ENCODE measurements around the gene ARHGEF7.

Gene ARHGEF7

DNA sequence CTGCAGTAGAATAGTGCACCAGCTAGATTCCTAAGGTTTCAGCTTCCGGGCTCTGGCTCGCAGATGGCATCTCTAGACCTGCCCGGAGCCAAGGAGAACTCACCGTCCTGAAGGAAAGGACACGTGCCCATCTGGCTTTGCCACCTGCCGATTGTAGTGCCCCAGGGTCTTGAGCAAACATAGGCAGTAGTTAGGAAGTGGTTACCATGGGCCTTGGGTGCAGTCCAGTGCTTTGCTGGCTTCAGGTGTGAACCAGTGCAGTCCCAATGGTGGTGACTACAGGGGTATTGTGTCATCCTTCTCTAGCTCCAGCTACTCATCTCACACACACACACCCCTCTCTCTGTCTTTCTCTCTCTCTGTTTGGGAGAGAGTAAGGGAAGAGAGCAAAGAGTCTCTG, 143.9 kb downstream of the ARHGEF7 start:
- no peak for DNase-seq

DNA sequence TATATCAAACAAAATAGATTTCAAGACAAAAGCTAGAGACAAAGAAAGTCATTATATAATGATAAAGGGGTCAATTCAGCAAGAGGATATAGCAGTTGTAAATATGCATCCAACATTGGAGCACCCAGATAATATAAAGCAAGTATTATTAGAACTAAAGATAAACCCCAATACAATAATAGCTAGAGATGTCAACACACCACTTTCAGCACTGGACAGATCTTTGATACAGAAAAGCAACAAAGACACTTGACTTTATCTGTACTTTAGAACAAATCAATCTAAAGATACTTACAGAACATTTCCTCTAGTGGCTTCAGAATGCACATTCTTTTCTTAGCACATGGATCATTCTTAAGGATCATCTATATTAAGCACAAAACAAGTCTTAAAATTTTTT, 146.2 kb downstream of the ARHGEF7 start:
- DNase-seq, result no peak

GRCh38 chr13:111262281-111262680, 147.2 kb downstream of the ARHGEF7 start:
- DNase-seq, result no peak

DNA sequence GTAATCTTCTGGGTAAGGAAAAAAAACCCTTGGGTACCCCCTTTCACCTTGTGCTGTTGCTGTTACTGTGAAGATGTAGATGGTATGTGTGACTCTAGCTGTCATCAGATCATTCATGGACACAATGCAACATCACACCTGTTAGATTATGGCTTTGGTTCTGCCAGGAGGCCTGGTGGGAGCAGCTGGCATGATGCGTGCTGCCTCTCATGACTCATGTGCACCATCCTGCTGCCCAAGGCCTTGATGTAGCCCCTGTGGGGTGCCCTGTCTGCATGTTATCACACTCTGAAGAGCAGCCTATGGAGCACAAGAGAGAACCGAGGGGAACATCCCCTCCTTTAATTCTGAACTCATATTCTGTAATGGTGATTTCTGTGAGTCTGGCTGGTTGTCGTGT, 147.6 kb downstream of the ARHGEF7 start:
- DNase-seq, result no peak

DNA sequence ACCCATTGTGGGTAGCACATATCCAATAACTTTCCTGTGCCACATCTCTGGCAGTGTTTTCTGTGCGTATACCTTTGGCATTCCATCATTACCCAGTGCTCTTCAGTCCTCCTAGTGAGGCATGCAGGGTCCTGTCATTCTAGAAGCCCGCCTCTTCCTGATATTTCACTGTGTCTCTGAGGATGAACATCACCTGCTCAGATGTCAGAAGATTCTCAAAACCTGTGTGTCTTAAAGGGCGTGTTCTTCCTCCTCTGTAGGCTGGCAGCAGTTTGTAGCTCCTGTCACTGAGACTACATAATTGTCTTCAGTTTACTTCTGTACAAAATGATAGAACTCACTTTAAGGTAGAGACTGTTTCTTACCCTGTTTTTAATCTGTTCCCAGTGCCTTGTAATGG, 148.5 kb downstream of the ARHGEF7 start:
- DNase-seq, result no peak

- no peak for DNase-seq
Observed at GRCh38 chr13:111265006-111265700, 150.0 kb downstream of the ARHGEF7 start.

DNA sequence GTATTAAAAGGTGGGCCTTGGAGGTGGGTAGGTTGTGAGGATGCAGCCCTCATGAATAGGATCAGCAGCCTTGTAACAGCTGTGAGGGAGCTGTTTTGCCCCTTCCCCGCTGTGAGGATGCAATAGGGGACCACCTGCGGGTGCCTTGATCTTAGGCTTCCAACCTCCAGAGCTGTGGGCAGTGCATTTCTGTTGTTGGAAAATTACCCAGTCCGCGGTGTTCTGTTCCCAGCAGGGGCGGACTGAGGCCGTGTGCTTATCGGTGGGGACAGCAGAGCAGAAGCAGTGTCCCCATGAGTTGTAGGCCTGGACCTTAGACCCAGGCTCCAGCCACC, 150.6 kb downstream of the ARHGEF7 start:
- no peak for DNase-seq

GRCh38 chr13:111267205-111267604, 152.1 kb downstream of the ARHGEF7 start:
- DNase-seq, result no peak

GRCh38 chr13:111267784-111268183, 152.7 kb downstream of the ARHGEF7 start:
- no peak for DNase-seq

DNA sequence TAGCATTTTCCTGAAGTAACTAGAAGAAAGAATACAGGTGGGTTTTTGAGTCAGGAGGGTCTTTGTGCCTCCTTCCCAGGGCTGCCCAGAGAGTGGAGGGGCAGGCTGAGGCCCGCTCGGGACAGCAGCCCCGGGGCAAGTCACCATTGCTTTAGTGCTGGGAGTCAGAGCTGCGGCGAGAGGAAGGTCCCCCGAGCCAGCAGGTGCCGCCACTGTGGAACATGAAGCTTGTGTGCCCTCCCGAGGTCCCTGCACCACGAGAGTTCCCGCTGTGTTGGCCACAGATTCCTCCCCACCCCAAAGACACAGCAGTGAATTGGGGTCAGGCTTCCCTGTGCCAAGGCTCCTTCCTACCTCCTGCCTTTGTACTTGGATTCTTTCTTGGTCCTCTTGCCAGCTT, 154.4 kb downstream of the ARHGEF7 start:
- no peak for DNase-seq

DNA sequence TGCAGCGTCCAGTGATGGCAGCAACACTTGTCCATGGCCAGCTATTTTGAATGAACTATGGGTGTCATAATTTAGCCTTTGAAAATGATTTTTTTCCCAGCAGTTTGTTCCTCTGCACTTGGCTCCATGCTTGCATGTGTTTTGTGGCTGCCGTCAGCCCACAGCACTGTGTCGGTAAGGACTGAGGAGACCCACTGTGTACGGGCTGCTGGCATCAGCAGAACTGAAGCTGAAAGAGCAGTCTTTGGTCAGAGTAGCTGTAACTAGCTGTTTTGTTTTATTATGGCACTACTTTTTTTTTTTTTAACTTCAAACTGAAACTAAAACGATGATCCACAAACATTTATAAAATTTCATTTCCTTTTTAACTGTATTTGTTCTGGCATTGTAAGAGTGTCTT, 155.0 kb downstream of the ARHGEF7 start:
- DNase-seq, result no peak

GRCh38 chr13:111270765-111271698, 155.9 kb downstream of the ARHGEF7 start:
- DNase-seq, result no peak

DNA sequence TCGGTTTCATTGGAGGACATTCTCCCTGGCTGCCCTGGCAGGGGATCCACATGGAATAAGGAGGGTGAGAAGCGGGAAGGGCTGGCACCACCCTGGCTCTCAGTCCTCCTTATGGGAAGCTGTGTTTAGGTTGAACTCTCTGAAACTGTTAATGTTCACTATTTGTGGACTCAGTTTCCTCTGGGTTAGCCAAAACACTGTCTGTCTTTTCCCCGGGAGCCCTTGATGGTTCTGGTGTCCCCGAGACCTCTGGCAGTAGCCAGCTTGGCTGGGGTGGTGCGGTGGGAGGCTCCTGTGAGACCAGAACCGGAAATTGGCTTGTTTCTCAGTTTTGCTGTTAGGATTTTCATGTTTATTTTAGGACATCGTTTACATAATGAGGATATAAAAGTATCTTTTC, 157.0 kb downstream of the ARHGEF7 start:
- DNase-seq, result no peak

DNA sequence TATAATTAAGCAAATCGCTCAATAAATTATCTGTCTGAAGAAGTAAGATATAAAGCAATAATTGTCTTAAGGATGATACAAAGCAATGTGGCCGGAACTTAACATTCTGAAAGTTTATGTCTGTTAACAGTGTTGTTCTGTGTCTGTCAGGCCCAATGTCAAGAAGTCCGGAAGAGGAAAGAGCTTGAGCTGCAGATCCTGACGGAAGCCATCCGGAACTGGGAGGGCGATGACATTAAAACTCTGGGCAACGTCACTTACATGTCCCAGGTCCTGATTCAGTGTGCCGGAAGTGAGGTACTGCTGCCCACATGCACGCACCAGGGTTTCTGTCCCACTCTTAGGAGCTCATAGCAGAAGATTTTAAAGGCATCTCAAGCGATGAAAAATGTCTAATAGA, 160.3 kb downstream of the ARHGEF7 start:
- no peak for DNase-seq

DNA sequence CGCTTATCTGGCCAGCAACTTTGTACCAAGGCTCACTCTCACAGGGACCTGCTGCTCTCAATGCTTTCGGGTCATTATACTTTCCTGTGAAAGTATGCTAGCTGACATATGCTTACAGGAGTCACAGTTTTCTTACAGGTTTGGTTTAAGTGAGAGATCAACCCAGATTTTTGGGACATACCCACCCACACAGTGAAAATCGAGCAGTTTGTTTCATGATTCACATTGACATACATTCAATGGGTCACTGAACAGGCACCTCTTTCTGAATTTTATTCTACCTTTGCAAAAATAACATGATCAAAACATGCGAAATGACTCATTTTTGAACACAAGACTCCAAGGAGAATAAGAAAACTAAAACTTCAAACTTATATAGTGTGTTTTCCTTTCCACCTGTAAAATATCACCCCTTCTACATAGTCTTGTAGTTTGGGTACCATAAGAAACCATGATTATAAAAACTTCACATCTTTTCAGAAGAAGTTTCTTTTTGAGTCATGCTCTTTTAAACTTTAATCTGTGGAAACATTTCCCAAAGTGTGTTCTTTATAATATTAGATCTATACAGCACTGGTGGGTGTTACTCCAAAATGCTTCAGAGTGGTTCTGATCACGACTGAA, 161.0 kb downstream of the ARHGEF7 start:
- no peak for DNase-seq

GRCh38 chr13:111278258-111278657, 163.1 kb downstream of the ARHGEF7 start:
- no peak for DNase-seq

GRCh38 chr13:111278743-111279652, 163.9 kb downstream of the ARHGEF7 start:
- no peak for DNase-seq

- DNase-seq, result no peak
Observed at GRCh38 chr13:111280226-111280625, 165.1 kb downstream of the ARHGEF7 start.

DNA sequence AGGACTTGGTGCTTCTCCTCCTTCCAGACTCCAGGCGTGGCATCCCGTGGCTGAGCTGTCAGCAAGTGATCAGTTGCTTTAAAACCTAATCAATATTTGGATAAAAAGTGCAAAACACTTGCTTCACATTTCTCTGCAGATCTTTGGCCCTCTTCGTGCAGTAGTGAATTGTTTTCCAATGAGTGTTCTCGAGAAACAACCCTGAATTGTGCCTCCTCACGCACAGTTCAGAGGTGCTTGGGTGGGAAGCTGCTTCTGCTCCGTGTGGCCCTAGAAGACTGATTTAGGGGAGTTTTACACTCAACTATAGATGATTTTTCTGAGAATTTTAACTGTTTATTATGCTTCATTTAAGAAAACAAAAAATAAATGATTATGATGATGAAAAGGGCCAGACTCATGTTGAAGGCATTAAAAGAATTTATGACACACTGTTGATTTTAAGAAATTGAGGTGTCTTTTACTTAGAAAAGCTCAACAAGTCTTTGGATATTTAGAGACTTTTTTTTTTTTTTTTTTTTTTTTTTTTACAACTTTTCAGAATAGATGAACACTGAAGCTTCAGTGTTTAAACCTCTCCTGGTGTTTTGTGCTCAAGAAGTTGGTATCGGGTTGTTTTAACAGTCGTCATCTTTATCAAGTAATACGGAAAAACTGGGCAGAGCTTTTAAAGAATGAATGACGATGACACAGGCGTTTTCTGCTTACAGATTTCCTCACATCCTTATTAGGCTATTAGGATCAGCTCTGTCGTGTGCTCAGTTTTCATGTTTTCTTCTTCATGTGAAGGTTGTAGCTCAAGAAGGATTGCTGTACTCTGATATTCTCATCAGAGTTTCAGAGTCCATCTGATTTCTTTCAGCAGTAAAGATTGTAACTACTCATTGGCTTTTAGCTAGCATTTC, 165.8 kb downstream of the ARHGEF7 start:
- DNase-seq, result no peak

DNA sequence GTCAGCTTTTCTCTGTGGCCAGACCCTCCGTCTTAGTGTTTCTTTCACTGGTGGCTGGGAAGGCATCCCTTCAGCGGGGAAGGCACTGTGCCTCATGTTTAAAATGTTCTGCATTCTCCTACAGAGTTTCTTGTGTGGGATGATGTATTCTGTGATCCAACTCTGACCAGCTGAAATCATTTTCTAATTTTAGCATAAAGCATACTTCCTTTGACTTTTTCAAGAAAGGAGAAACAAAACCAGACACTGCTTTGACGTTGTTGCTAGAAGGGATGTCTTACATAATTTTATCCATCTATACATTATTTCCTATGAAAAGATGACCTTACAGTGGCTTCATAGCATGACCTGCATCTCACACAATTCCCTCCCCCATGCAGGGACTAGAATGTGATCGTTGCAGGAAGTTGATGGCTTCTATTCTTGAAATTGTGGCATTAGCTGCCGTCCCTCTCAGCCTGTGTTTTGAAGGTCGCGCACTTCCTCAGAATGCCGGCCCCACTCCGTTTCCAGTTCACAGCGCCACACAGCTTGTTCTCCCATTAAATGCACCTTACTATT, 166.7 kb downstream of the ARHGEF7 start:
- no peak for DNase-seq

DNA sequence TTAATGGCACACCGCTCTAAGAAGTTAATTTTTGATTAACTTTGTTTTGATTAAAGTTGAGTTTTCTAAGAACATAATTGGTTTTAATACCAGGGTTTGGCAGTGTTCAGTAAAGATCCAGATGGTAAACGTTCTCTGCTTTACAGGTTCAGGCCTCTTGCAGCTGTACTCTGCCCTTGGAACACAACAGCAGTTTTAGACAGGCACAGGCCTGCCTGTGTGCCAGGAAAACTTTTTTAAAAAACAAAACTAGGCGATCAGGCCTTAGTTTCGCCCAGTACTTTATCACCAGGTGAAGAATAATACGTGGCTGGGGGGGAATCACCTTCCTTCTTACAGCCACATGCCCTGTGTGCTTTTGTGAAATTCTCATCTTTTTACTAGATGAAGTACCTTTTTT, 167.3 kb downstream of the ARHGEF7 start:
- DNase-seq, result no peak

Data from NCI-H446 treated with DMSO at 0.1 percent for 48 hours (cell line).